AG04449 (cell line): Measurements from ENCODE around the gene GPER1.
"Not testable (repeated sequence)": the region's sequence is repeated elsewhere in the genome, so short reads cannot be mapped to it uniquely, and the experiment has no call there.

Experiments
- CTCF ChIA-PET: fragments of 350-600 bp; formaldehyde crosslinking; extraction: SDS; loops from one replicate; lab custom pipeline; 2021; ENCODE audit warnings: antibody characterized with exemption; lab: Yijun Ruan, JAX
- POLR2A ChIA-PET: fragments of 400-600, 350-600 bp; formaldehyde crosslinking; extraction: SDS; loops from one replicate; lab custom pipeline; 2020; ENCODE audit warnings: antibody characterized with exemption, inconsistent platforms; lab: Yijun Ruan, JAX
- DNase-seq: peaks from one replicate; pipeline ENCODE4 v3.0.0-alpha.2; 2010; ENCODE audit warnings: low read depth, low spot score
- H3K4me3 ChIP-seq: 2 replicates; pipeline ENCODE4 v1.5.1; 2011; ENCODE audit warnings: low read depth, mild to moderate bottlenecking, control low read depth, low read length
- CTCF ChIP-seq: IDR thresholded peaks from one replicate; pipeline ENCODE4 v1.5.1; 2011; ENCODE audit warnings: mild to moderate bottlenecking, moderate library complexity, low read length, control low read depth, inconsistent platforms; ENCODE audit not compliant: insufficient read depth; ENCODE audit errors: missing control alignments

The GPER1 gene

GRCh38 chr7:1087952-1088920 lies at the start of gene GPER1:
Gene GPER1, plus strand, starts transcription at chr7:1088113. Its CDS starts 3,616 bp downstream, at chr7:1091729.
- CTCF ChIA-PET = interaction anchor here (0.9 to 4.3 kb wide), 18 partner anchors 7 to 255 kb away, joined by 3 to 57 read pairs (median 4); no protein-coding TSS in a partner anchor
- POLR2A ChIA-PET = interaction anchor here (0.5 kb wide), 1 partner anchor 80 kb away, joined by 4 read pairs; no protein-coding TSS in a partner anchor
- peak within 1 kb of the TSS; percentile 56 for H3K4me3 ChIP-seq
- DNase-seq = no peak
- TF ChIP-seq CTCF = no peak

- H3K4me3 ChIP-seq, DNase-seq, POLR2A ChIA-PET: not testable (repeated sequence)
- CTCF ChIA-PET = interaction anchor here (0.7 to 8.1 kb wide), 4 partner anchors 19 to 136 kb away, joined by 3 to 51 read pairs (median 8); no protein-coding TSS in a partner anchor
Observed at GRCh38 chr7:1040233-1040632, 47.7 kb upstream of the GPER1 start.

GRCh38 chr7:1040790-1041189 lies 47.1 kb upstream of the GPER1 start:
- ChIA-PET POLR2A (no interaction called here), CTCF (interaction anchor here (0.7 to 8.1 kb wide), 4 partner anchors 18 to 135 kb away, joined by 3 to 51 read pairs (median 8); no protein-coding TSS in a partner anchor)
- DNase-seq = no peak
- H3K4me3 ChIP-seq = peak overlapping the region; percentile 3; the same call in 1 of the 2 replicates
- TF ChIP-seq CTCF = no peak

GRCh38 chr7:1041551-1042491 lies 46.1 kb upstream of the GPER1 start:
- TF ChIP-seq CTCF = no peak
- ChIA-PET CTCF (interaction anchor here (1.1 to 8.1 kb wide), 5 partner anchors 12 to 50 kb away, joined by 3 to 51 read pairs (median 12); no protein-coding TSS in a partner anchor), POLR2A (no interaction called here)
- H3K4me3 ChIP-seq = no peak overlapping the region
- no peak for DNase-seq

- POLR2A ChIA-PET = no interaction called here
- no peak for TF ChIP-seq CTCF
- no peak for DNase-seq
- H3K4me3 ChIP-seq = no peak overlapping the region
- CTCF ChIA-PET = interaction anchor here (1.1 to 8.1 kb wide), 4 partner anchors 13 to 50 kb away, joined by 3 to 51 read pairs (median 24); no protein-coding TSS in a partner anchor
Observed at GRCh38 chr7:1042492-1042833, 45.5 kb upstream of the GPER1 start.

- no peak for TF ChIP-seq CTCF
- DNase-seq = no peak
- CTCF ChIA-PET = interaction anchor here (0.8 to 8.1 kb wide), 13 partner anchors 10 to 126 kb away, joined by 3 to 51 read pairs (median 7); partner anchors contain the start of gene COX19
- POLR2A ChIA-PET = no interaction called here
- H3K4me3 ChIP-seq = peak overlapping the region; percentile 53
Observed at GRCh38 chr7:1043552-1044188, 44.2 kb upstream of the GPER1 start.
